HepG2 (cell line): Measurements from ENCODE around the gene TBL2. TPM values are rescaled to one million over a fixed set of nuclear protein-coding genes. Genes with fewer than 3 reads are reported as not detected.

Experiments
- FOSL1 ChIP-seq: sonication (generic); formaldehyde crosslinking; IDR thresholded peaks from 2 replicates; pipeline ENCODE4 v1.9.0; 2021; ENCODE audit warnings: missing genetic modification reagents, borderline replicate concordance
- HDAC6 ChIP-seq: fragments of 200-600 bp; sonication (generic); IDR thresholded peaks from 2 replicates; pipeline ENCODE4 v1.7.0; 2017; ENCODE audit warnings: mild to moderate bottlenecking, antibody characterized with exemption, low read length, low read depth
- MAFG ChIP-seq: sonication (generic); formaldehyde crosslinking; IDR thresholded peaks from 2 replicates; pipeline ENCODE4 v1.5.1; 2020; ENCODE audit warnings: mild to moderate bottlenecking, missing genetic modification reagents
- SNAPC5 ChIP-seq: sonication (generic); formaldehyde crosslinking; IDR thresholded peaks from 2 replicates; pipeline ENCODE4 v1.8.1; 2023; ENCODE audit warnings: mild to moderate bottlenecking, missing genetic modification reagents, borderline replicate concordance
- ZHX2 ChIP-seq, 2 experiments: sonication (generic) in 1 of 2; formaldehyde crosslinking in 1 of 2; IDR thresholded peaks; 2 replicates each; pipeline versions ENCODE4 v1.6.1 to v1.9.0; 2014 to 2022; ENCODE audit warnings: antibody characterized with exemption in 1 of 2, borderline replicate concordance in 1 of 2, inconsistent platforms in 1 of 2, low read depth in 1 of 2, missing genetic modification reagents in 1 of 2
- polyA plus RNA-seq, 8 experiments: library from polyadenylated mRNA; depleted of rRNA in 3 of 8; stranded (reverse) in 7 of 8; unstranded in 1 of 8; fragments of >200 nt; fragmentation: Illumina TruSeq in 4 of 8; extraction: Trizol in 4 of 8; gene quantifications; 2 replicates each; pipeline versions ENCODE4 v1.2.1 to v1.2.3, GENCODE V29; 2011 to 2016; ENCODE audit warnings: low read depth in 4 of 8, missing spikeins in 1 of 8, mixed read lengths in 1 of 8; ENCODE audit not compliant: insufficient read depth in 1 of 8
- total RNA-seq, 5 experiments: library from RNA; depleted of rRNA; stranded (reverse); fragments of >200 nt; fragmentation: Illumina TruSeq; extraction: Trizol; gene quantifications; 2 replicates each; pipeline ENCODE4 v1.2.3, GENCODE V29; 2016; ENCODE audit warnings: low read depth in 1 of 5
- TF ChIP-seq, protein P1 (sequence below): sonication (generic); formaldehyde crosslinking; IDR thresholded peaks from 2 replicates; pipeline ENCODE4 v1.4.0; 2020; ENCODE audit warnings: missing genetic modification reagents, borderline replicate concordance
- TF ChIP-seq, protein P2 (sequence below): sonication (generic); formaldehyde crosslinking; IDR thresholded peaks from 2 replicates; pipeline ENCODE4 v1.4.0; 2020; ENCODE audit warnings: mild to moderate bottlenecking, low read depth, missing genetic modification reagents
- TF ChIP-seq, protein P3 (sequence below): sonication (generic); formaldehyde crosslinking; IDR thresholded peaks from 2 replicates; pipeline ENCODE4 v1.4.0; 2020; ENCODE audit warnings: mild to moderate bottlenecking, missing genetic modification reagents

TBL2 gene
- total and polyA plus RNA-seq, 2 of the 13 experiments (the other 11 are each of a cell fraction or from before 2014, with no cell fraction given), result 43.4 to 47.2 TPM

- TF ChIP-seq ZHX2 (IDR thresholded peaks at IDR 0.05; ENCODE audit: low read depth) (no peak), ZHX2 (CRISPR knock-in tag; IDR thresholded peaks at IDR 0.05; ENCODE audit: borderline replicate concordance) (peak; percentile 97; the same call in 1 of the 2 replicates), MAFG (CRISPR knock-in tag) (no peak), HDAC6 (no peak), SNAPC5 (CRISPR knock-in tag) (no peak), FOSL1 (CRISPR knock-in tag) (peak; percentile 22; the same call in 1 of the 2 replicates)
- TF ChIP-seq, protein P1, sequence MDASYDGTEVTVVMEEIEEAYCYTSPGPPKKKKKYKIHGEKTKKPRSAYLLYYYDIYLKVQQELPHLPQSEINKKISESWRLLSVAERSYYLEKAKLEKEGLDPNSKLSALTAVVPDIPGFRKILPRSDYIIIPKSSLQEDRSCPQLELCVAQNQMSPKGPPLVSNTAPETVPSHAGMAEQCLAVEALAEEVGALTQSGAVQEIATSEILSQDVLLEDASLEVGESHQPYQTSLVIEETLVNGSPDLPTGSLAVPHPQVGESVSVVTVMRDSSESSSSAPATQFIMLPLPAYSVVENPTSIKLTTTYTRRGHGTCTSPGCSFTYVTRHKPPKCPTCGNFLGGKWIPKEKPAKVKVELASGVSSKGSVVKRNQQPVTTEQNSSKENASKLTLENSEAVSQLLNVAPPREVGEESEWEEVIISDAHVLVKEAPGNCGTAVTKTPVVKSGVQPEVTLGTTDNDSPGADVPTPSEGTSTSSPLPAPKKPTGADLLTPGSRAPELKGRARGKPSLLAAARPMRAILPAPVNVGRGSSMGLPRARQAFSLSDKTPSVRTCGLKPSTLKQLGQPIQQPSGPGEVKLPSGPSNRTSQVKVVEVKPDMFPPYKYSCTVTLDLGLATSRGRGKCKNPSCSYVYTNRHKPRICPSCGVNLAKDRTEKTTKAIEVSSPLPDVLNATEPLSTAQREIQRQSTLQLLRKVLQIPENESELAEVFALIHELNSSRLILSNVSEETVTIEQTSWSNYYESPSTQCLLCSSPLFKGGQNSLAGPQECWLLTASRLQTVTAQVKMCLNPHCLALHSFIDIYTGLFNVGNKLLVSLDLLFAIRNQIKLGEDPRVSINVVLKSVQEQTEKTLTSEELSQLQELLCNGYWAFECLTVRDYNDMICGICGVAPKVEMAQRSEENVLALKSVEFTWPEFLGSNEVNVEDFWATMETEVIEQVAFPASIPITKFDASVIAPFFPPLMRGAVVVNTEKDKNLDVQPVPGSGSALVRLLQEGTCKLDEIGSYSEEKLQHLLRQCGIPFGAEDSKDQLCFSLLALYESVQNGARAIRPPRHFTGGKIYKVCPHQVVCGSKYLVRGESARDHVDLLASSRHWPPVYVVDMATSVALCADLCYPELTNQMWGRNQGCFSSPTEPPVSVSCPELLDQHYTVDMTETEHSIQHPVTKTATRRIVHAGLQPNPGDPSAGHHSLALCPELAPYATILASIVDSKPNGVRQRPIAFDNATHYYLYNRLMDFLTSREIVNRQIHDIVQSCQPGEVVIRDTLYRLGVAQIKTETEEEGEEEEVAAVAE (CRISPR knock-in tag), result no peak
- TF ChIP-seq, protein P2, sequence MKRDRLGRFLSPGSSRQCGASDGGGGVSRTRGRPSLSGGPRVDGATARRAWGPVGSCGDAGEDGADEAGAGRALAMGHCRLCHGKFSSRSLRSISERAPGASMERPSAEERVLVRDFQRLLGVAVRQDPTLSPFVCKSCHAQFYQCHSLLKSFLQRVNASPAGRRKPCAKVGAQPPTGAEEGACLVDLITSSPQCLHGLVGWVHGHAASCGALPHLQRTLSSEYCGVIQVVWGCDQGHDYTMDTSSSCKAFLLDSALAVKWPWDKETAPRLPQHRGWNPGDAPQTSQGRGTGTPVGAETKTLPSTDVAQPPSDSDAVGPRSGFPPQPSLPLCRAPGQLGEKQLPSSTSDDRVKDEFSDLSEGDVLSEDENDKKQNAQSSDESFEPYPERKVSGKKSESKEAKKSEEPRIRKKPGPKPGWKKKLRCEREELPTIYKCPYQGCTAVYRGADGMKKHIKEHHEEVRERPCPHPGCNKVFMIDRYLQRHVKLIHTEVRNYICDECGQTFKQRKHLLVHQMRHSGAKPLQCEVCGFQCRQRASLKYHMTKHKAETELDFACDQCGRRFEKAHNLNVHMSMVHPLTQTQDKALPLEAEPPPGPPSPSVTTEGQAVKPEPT (CRISPR knock-in tag), result peak; percentile 82; the same call in 1 of the 2 replicates
- TF ChIP-seq, protein P3, sequence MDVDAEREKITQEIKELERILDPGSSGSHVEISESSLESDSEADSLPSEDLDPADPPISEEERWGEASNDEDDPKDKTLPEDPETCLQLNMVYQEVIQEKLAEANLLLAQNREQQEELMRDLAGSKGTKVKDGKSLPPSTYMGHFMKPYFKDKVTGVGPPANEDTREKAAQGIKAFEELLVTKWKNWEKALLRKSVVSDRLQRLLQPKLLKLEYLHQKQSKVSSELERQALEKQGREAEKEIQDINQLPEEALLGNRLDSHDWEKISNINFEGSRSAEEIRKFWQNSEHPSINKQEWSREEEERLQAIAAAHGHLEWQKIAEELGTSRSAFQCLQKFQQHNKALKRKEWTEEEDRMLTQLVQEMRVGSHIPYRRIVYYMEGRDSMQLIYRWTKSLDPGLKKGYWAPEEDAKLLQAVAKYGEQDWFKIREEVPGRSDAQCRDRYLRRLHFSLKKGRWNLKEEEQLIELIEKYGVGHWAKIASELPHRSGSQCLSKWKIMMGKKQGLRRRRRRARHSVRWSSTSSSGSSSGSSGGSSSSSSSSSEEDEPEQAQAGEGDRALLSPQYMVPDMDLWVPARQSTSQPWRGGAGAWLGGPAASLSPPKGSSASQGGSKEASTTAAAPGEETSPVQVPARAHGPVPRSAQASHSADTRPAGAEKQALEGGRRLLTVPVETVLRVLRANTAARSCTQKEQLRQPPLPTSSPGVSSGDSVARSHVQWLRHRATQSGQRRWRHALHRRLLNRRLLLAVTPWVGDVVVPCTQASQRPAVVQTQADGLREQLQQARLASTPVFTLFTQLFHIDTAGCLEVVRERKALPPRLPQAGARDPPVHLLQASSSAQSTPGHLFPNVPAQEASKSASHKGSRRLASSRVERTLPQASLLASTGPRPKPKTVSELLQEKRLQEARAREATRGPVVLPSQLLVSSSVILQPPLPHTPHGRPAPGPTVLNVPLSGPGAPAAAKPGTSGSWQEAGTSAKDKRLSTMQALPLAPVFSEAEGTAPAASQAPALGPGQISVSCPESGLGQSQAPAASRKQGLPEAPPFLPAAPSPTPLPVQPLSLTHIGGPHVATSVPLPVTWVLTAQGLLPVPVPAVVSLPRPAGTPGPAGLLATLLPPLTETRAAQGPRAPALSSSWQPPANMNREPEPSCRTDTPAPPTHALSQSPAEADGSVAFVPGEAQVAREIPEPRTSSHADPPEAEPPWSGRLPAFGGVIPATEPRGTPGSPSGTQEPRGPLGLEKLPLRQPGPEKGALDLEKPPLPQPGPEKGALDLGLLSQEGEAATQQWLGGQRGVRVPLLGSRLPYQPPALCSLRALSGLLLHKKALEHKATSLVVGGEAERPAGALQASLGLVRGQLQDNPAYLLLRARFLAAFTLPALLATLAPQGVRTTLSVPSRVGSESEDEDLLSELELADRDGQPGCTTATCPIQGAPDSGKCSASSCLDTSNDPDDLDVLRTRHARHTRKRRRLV (CRISPR knock-in tag), result peak; percentile 75; the same call in 1 of the 2 replicates
Measured at GRCh38 chr7:73557397-73558257, 20.8 kb downstream of the TBL2 start, which contains the start of gene BCL7B (continued).
